ENCODE data around the gene PPDPF. TPM values are rescaled to one million over a fixed set of nuclear protein-coding genes. Genes with fewer than 3 reads are reported as not detected.

PPDPF gene
- total RNA-seq, 1 experiment from 2014 or later: 149 TPM

DNA sequence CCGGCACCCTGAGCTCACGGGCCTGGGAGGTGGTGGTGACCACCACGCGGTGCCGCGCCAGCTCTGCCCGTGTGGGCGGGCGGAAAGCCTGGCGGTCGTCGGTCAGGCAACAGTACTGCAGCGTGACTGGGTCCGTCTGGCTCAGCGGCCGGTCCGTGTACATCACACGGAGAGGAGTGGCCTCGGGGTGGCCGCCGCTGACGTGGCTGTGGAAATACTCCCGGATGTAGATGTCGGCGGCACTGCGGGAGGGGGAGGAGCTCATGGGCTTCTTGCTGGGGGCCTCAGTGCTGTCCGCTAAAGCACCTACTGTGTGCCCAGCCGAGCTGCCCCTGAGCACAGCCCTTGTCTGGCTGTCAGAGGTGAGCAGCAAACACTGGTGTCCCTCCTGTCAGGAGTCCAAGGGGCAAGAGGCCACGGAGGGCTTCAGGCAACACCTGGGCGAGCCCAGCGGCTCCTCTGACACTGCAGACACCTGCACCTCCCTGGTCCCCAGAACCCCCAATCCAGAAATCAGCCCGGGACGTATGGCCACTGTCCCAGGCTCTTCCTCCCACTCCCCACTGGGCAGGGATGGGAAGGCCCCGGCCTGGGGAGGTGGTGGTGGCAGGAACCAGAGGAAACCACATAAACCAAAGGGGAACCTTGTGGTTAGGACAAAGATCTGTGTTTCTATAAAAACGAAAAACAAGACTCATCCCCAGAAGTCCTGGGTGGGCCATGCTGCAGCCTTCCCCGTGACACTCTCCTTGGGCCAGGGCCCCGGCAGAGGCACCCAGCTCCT is 47.0 kb downstream of the PPDPF start:
- no peak for TF ChIP-seq CTCF (conservative IDR thresholded peaks at IDR 0.05)
- Histone ChIP-seq H4K8ac (replicated peaks; ENCODE audit: insufficient read length, low read depth, low read length) (no peak overlapping the region), H3K79me1 (ENCODE audit: insufficient read depth, low read depth, low read length, poor library complexity, severe bottlenecking) (no peaks in the 10 kb centered on the region), H2BK15ac (ENCODE audit: low read depth, low read length) (no peak overlapping the region), H3K4me2 (ENCODE audit: insufficient read depth, insufficient read length, low read length) (no peak overlapping the region), H2BK5ac (ENCODE audit: insufficient read length, low read length) (no peak overlapping the region), H3K4me1 (ENCODE audit: insufficient read depth, low read length) (no peaks in the 10 kb centered on the region), H4K20me1 (ENCODE audit: control insufficient read depth, insufficient read depth, insufficient read length) (no peaks in the 10 kb centered on the region), H3K14ac (ENCODE audit: insufficient read depth, low read length) (no peak overlapping the region), H3K56ac (ENCODE audit: insufficient read length, low read depth, low read length) (no peak overlapping the region), H3T11ph (ENCODE audit: low read length) (no peak overlapping the region), H3K23me2 (ENCODE audit: insufficient read length, low read depth, low read length, poor library complexity, severe bottlenecking) (no peaks in the 10 kb centered on the region), H2BK20ac (ENCODE audit: low read depth, low read length, poor library complexity, severe bottlenecking) (no peak overlapping the region), H2BK120ac (ENCODE audit: low read depth, low read length, poor library complexity, severe bottlenecking) (no peak overlapping the region), H3K27ac (ENCODE audit: insufficient read length, low read depth, low read length) (no peak overlapping the region), H3K9ac (ENCODE audit: extremely low read depth, insufficient read length, low read length) (no peak overlapping the region), H3K4ac (ENCODE audit: low read depth, low read length) (no peak overlapping the region), H2AFZ (ENCODE audit: low read length) (no peak overlapping the region), H4K5ac (ENCODE audit: insufficient read length, low read depth, low read length) (no peak overlapping the region), H3K27me3 (ENCODE audit: insufficient read depth, low read length) (no peaks in the 10 kb centered on the region), H4K91ac (ENCODE audit: insufficient read length, low read depth, low read length) (no peak overlapping the region), H3K23ac (ENCODE audit: insufficient read length, low read depth, low read length) (no peak overlapping the region), H3K18ac (ENCODE audit: insufficient read length, low read depth, low read length) (no peak overlapping the region), H2AK5ac (ENCODE audit: insufficient read length, low read length) (no peak overlapping the region), H3K79me2 (ENCODE audit: insufficient read depth, low read length) (no peaks in the 10 kb centered on the region), H3K9me3 (ENCODE audit: control insufficient read depth, low read depth, low read length) (no peaks in the 10 kb centered on the region), H2BK12ac (ENCODE audit: insufficient read length, low read depth, low read length) (no peak overlapping the region)
- Mint-ChIP-seq H3K4me3 (no peak overlapping the region), H3K9me3 (no peaks in the 10 kb centered on the region), H3K36me3 (ENCODE audit: insufficient read depth in 1 of 3, low read depth in 3 of 3) (no peaks in the 10 kb centered on the region), H3K27ac (no peak overlapping the region), H3K27me3 (ENCODE audit: low read depth) (no peaks in the 10 kb centered on the region), H3K4me1 (no peaks in the 10 kb centered on the region)
- WGBS (ENCODE audit: extremely low coverage, insufficient read length, low lambda C conversion rate): no CpG with 5 or more reads among the region's 37 CpGs
- no peak for DNase-seq
